HG03066 (cell line): Measurements from ENCODE around the gene HORMAD2.

Experiments
- ATAC-seq: cut with Tn5 transposase; IDR thresholded peaks from one replicate; pipeline ENCODE4 v1.9.1; 2021; ENCODE audit warnings: low read depth; ENCODE audit not compliant: unreplicated experiment

HORMAD2 gene

GRCh38 chr22:30222321-30222720 lies 142.1 kb downstream of the HORMAD2 start:
- ATAC-seq: no peak

- ATAC-seq: no peak
Measured at GRCh38 chr22:30223303-30223702, 143.0 kb downstream of the HORMAD2 start.

GRCh38 chr22:30224161-30224857 lies 144.0 kb downstream of the HORMAD2 start:
- no peak for ATAC-seq

- no peak for ATAC-seq
Measured at GRCh38 chr22:30225220-30225927, 145.1 kb downstream of the HORMAD2 start.

- no peak for ATAC-seq
Measured at GRCh38 chr22:30226192-30226832, 146.0 kb downstream of the HORMAD2 start.
